SKM-1 (cell line): ENCODE data around the gene ZFPM1.

Experiments used
- DNase-seq: peaks from one replicate; lab custom pipeline; 2025; ENCODE audit not compliant: unreplicated experiment; lab: John Stamatoyannopoulos, UW

The ZFPM1 gene

GRCh38 chr16:88560714-88561484, 107.8 kb downstream of the ZFPM1 start:
- no peak for DNase-seq

DNA sequence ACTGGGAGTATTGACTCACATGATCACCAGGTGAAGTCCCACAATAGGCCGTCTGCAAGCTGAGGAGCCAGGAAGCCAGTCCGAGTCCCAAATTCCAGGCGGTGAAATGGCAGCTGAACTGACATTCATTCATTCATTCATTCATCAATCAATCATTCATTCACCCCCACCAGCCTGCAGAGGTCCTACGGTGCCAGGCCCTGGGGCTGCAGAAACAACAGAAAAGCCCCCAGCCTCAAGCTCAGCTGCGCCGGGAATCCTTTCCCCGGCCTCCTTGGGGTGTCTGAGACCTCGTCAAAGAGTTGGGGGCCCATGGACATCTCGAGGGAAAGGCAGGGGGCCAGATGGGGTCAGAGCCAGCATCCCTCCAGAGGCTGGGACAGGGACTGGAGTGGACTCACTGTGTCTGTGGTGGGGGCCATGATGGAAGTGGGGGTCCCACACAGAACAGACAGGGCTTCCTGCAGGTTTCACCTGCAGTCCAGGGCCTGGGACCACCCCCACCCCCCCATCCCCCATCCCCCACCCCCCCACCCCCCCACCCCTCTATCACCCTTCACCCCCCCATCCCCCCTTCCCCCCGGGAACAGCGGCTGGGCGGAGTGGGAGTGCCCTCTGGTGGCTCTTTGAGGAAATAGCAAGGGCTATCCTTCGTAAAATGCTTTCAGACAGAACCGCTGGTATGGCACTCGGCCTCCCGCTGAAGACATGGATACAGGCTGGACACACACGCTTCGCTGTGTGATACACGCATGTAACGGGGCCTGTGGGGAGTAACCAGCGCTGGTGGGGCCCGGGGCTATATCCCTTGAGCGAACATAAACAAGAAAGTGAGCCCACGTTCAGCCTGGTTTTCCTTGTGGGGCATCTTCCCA, 108.6 kb downstream of the ZFPM1 start:
- peak; percentile 35 for DNase-seq

- DNase-seq, result no peak
These were observed 113.1 kb downstream of the ZFPM1 start for GRCh38 chr16:88566158-88566557.

GRCh38 chr16:88568710-88569613, 115.9 kb downstream of the ZFPM1 start:
- DNase-seq, result no peak

GRCh38 chr16:88569614-88569984, 116.5 kb downstream of the ZFPM1 start:
- DNase-seq, result no peak

GRCh38 chr16:88569985-88570690, 117.1 kb downstream of the ZFPM1 start, which contains the start of gene ZC3H18:
Gene ZC3H18, plus strand, starts transcription at chr16:88570403. Its CDS starts 6,721 bp downstream, at chr16:88577124.
- DNase-seq, result peak; percentile 88

DNA sequence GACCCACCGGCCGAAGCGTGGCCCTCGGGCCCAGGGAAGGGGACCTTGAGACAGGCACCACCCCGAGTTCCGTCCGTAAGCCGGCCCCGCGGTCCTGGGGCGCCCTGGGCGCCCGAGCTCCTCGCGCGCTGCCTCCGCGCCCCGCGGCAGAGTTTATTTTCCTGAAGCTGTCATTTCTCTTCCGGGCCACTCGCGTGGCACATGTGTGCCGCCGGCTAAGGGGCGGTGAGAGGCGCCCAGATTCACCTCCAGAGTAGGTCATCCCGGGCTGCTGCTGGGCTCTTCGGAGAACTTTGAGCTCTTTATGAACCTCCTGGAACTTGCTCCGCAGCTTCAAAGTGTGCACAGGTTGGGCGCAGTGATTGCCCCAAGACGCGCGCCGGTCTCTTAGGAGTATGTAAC, 117.6 kb downstream of the ZFPM1 start:
- DNase-seq, result no peak

GRCh38 chr16:88575251-88575650, 122.2 kb downstream of the ZFPM1 start:
- no peak for DNase-seq

GRCh38 chr16:88576307-88576706, 123.2 kb downstream of the ZFPM1 start:
- DNase-seq, result no peak

DNA sequence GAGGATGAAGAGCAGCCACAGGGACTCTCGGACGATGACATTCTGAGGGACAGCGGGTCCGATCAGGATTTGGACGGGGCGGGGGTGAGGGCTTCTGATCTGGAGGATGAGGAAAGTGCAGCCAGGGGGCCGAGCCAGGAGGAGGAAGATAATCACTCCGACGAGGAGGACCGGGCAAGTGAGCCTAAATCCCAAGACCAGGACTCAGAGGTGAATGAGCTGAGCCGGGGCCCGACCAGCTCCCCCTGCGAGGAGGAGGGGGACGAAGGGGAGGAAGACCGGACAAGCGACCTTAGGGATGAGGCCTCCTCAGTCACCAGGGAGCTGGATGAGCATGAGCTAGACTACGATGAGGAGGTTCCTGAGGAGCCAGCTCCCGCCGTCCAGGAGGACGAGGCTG, 124.1 kb downstream of the ZFPM1 start:
- no peak for DNase-seq

DNA sequence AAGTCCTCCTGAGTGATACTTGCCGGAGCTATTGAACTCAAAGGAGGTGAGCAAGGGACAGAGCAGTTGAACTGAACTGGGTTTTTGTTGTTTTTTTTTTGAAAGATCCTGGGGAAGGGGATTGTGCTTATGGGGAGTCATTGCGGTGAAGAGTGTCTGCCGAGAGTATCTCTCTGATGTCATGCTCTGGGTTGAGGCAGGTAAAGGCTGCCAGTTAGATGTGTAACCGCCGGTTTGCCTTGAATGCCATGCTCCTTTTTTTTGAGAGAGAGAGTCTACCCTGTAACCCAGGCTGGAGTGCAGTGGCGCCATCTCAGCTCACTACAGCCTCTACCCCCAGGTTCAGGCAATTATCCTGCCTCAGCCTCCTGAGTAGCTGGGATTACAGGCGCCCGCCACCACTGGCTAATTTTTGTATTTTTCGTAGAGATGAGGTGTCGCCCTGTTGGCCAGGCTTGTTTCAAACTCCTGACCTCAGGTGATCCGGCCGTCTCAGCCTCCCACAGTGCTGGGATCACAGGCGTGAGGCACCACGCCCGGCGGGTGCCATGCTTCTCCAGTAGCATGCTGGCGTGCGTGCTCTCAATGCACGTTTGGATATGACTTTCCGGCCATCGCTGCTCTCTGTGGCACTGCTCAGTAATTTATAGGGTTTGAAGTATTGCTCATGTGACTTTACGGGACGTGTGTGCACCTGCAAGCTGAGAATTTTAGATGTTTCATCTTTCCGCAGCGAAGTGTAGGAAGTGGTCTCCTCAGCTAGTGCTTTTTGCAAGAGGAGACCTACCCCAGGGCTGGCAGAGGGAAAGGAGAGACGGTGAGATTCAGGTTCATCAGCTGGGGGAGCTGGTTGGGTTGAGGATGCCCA, 125.6 kb downstream of the ZFPM1 start:
- DNase-seq, result no peak

GRCh38 chr16:88580371-88580770, 127.3 kb downstream of the ZFPM1 start:
- DNase-seq, result no peak

- DNase-seq, result no peak
These were observed 128.0 kb downstream of the ZFPM1 start for GRCh38 chr16:88581033-88581432.

DNA sequence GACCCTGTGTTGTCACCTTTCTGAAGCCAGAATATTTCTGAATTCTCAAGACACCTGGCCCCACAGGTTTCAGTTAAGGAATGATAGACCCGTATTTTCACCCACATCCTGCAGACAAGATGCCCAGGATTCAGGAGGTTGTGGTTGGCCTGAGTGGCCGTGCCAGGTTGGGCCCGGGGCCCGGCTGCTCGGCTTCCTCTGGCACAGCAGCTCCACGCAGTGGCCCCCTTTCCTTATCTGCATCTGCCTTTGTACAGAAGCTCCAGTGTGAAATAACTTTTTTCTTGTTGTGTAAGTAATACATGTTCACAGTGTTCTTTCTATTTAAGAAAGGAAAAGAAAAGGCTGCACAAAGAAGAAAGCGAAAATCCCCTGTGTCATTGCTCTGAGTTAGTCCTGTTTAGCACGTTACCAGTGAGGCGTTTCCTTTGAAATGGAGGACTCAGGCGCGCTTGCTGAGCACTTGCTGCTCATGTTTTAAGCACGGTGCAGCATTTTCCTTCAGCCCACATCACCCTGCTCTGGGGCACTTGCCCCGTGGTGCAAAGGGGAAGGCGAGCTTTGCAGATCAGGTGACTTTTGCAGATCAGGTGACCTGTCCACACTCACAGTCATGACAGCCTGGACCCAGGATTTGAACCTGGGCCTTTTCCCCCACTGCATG, 130.0 kb downstream of the ZFPM1 start:
- no peak for DNase-seq

DNA sequence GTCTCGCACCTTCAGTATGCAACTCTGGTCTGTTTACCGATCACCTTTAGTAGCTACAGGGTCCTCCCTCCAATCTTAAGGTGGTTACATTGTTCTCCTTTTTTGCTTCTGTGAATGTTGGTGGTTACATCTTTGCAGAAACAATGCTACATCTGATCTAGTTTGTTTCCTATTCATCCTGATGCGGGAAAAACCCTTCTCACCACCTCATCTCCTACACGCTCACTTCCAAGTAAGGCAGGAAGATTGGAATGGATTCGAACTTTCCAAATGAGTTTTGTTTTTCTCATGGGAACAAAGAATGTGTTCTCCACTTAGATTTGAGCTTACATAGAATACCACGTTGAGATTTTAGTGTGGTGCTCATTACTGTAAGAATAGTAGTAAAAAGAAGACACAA, 131.6 kb downstream of the ZFPM1 start:
- DNase-seq, result no peak

DNA sequence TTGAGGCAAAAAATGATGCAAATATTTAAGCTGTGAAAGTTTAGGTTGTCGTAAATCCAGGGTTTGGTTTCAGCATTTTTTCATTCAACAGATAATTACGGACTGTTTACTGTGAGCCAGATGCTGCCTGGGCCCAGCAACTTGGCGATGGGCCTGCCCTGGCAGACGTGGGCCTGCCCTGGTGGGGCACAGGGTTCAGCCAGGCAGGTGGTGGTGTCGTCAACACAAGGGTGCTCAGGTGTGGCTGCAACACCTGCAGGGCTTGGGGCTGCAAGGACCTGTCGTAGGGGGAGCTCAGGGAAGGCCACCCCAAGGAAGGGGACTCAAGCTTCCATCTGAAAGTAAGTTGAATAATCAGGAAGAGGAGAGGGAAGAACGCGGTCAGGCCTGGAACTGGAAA, 132.2 kb downstream of the ZFPM1 start:
- DNase-seq, result no peak

- DNase-seq, result no peak
These were observed 133.0 kb downstream of the ZFPM1 start for GRCh38 chr16:88585927-88586581.
